Panc1 (cell line): ENCODE measurements around the gene KIF1A. TPM values are rescaled to one million over a fixed set of nuclear protein-coding genes. Genes with fewer than 3 reads are reported as not detected.

ENCODE experiments used
- ATAC-seq: fragments of 200-7000 bp; cut with Tn5 transposase; 2 replicates; pipeline ENCODE4 v1.9.1; 2020; ENCODE audit warnings: mild to moderate bottlenecking, moderate library complexity
- BruUV-seq: library from RNA; stranded (reverse); fragments of 400-500 nt; replicated peaks from 2 replicates; lab custom pipeline; 2021; lab: Mats Ljungman, UMichigan
- CTCF ChIA-PET: fragments of 300-600 bp; sonication (Branson Sonifier 250); formaldehyde crosslinking; loops from one replicate; lab custom pipeline; 2022; ENCODE audit warnings: antibody characterized with exemption; lab: Charles Lee
- POLR2A ChIA-PET: fragments of 300-600 bp; sonication (Branson Sonifier 250); formaldehyde crosslinking; loops from one replicate; lab custom pipeline; 2022; ENCODE audit warnings: antibody characterized with exemption; lab: Charles Lee
- DNase-seq: peaks from one replicate; pipeline ENCODE4 v3.0.0-alpha.2; 2010; ENCODE audit warnings: low read depth, low spot score
- H3K27ac ChIP-seq: 2 replicates; pipeline ENCODE4 v1.5.1; 2011; ENCODE audit warnings: mild to moderate bottlenecking, low read length, inconsistent platforms
- H3K27me3 ChIP-seq: fragments of 200-500 bp; sonication (Bioruptor generic); 2 replicates; pipeline ENCODE4 v1.6.0; 2014; ENCODE audit warnings: low read length, inconsistent platforms; ENCODE audit not compliant: control insufficient read depth, insufficient read depth
- H3K36me3 ChIP-seq: fragments of 200-500 bp; sonication (Bioruptor generic); 2 replicates; pipeline ENCODE4 v1.5.1; 2014; ENCODE audit warnings: inconsistent platforms, mild to moderate bottlenecking, low read length, moderate library complexity; ENCODE audit not compliant: control insufficient read depth, insufficient read depth
- H3K4me1 ChIP-seq: 2 replicates; pipeline ENCODE4 v1.5.1; 2011; ENCODE audit warnings: inconsistent platforms, mild to moderate bottlenecking, low read length, moderate library complexity; ENCODE audit not compliant: control insufficient read depth, insufficient read depth
- H3K4me3 ChIP-seq, 2 experiments: 2 replicates each; pipeline ENCODE4 v1.5.1; 2011 to 2012; ENCODE audit warnings: low read depth in 2 of 2, low read length in 2 of 2, mild to moderate bottlenecking in 2 of 2, inconsistent platforms in 1 of 2, moderate library complexity in 1 of 2
- H3K9me3 ChIP-seq: fragments of 200-500 bp; sonication (Bioruptor generic); 2 replicates; pipeline ENCODE4 v1.5.1; 2014; ENCODE audit warnings: low read depth, mild to moderate bottlenecking, inconsistent platforms, low read length, moderate library complexity; ENCODE audit not compliant: control insufficient read depth, insufficient read depth
- POLR2AphosphoS5 ChIP-seq: IDR thresholded peaks from 2 replicates; pipeline ENCODE4 v1.6.1; 2012; ENCODE audit warnings: mild to moderate bottlenecking, low read depth, low read length, moderate library complexity
- SIN3A ChIP-seq: IDR thresholded peaks from 2 replicates; pipeline ENCODE4 v1.6.1; 2012; ENCODE audit warnings: low read depth, mild to moderate bottlenecking, low read length, moderate library complexity, borderline replicate concordance; ENCODE audit not compliant: insufficient read depth
- TCF7L2 ChIP-seq: IDR thresholded peaks from 2 replicates; pipeline ENCODE4 v1.6.1; 2011; ENCODE audit warnings: mild to moderate bottlenecking, low read depth, low read length, inconsistent platforms
- in situ Hi-C: cut with HindIII; loops from 2 replicates; pipeline ENCODE4 v1.10.0; 2016; ENCODE audit warnings: low sequenced_read_pairs, low pct_unique_long_range_greater_than_20kb
- intact Hi-C: fragments of 100-400 bp; cut with micrococcal nuclease; formaldehyde crosslinking; loops from one replicate; pipeline ENCODE4 v1.10.0; 2022; ENCODE audit not compliant: unreplicated experiment
- total RNA-seq: library from RNA; stranded (reverse); gene quantifications from one replicate; pipeline ENCODE4 v1.2.1, GENCODE V29; 2021; ENCODE audit not compliant: unreplicated experiment
- TF ChIP-seq, protein P1 (sequence below): fragments of 450-650 bp; IDR thresholded peaks from 2 replicates; pipeline ENCODE4 v1.5.1; 2017; ENCODE audit warnings: mild to moderate bottlenecking
- TF ChIP-seq, protein P2 (sequence below), 2 experiments: IDR thresholded peaks; 2 replicates each; pipeline ENCODE4 v1.6.1; 2011 to 2012; ENCODE audit warnings: low read depth in 2 of 2, control low read depth in 1 of 2, low read length in 1 of 2, mild to moderate bottlenecking in 1 of 2, moderate library complexity in 1 of 2; ENCODE audit not compliant: insufficient read depth in 1 of 2

KIF1A gene
- total RNA-seq, 1 experiment from 2014 or later: 132 TPM

DNA sequence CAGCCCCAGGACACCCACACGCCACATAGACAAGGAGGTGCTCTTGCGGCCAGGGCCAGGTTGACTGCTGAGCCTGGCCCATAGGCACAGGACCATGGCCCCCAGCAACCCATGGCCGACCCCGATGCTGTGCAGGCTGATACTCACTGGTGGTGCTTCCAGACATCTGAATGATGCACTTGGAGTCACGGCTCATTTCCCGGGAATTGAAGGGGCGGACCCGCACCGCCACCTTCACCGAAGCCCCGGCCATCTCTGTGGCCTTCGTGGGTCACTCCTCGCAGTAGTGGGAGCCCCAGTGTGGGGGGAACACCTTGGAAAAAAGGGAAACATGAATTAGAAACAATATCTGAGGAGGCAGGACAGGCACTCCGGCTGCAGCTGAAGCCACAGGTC, 22.5 kb downstream of the KIF1A start:
- no peak overlapping the region for H3K4me3 ChIP-seq
- H3K36me3 ChIP-seq: no peaks in the 10 kb centered on the region; the same call in none of the 2 replicates
- CTCF ChIA-PET: no interaction called here
- 0 out of 2 replicates have a peak, but pooled peaks cover 2% of the 10 kb centered on the region for H3K9me3 ChIP-seq
- in situ Hi-C loops: no loop called here
- POLR2A ChIA-PET: no interaction called here
- DNase-seq: no peak
- H3K4me1 ChIP-seq: no peaks in the 10 kb centered on the region
- H3K27ac ChIP-seq: no peak overlapping the region
- TF ChIP-seq POLR2AphosphoS5 (no peak), SIN3A (no peak), TCF7L2 (no peak)
- TF ChIP-seq, protein P1, sequence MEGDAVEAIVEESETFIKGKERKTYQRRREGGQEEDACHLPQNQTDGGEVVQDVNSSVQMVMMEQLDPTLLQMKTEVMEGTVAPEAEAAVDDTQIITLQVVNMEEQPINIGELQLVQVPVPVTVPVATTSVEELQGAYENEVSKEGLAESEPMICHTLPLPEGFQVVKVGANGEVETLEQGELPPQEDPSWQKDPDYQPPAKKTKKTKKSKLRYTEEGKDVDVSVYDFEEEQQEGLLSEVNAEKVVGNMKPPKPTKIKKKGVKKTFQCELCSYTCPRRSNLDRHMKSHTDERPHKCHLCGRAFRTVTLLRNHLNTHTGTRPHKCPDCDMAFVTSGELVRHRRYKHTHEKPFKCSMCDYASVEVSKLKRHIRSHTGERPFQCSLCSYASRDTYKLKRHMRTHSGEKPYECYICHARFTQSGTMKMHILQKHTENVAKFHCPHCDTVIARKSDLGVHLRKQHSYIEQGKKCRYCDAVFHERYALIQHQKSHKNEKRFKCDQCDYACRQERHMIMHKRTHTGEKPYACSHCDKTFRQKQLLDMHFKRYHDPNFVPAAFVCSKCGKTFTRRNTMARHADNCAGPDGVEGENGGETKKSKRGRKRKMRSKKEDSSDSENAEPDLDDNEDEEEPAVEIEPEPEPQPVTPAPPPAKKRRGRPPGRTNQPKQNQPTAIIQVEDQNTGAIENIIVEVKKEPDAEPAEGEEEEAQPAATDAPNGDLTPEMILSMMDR: no peak
- TF ChIP-seq, protein P2, sequence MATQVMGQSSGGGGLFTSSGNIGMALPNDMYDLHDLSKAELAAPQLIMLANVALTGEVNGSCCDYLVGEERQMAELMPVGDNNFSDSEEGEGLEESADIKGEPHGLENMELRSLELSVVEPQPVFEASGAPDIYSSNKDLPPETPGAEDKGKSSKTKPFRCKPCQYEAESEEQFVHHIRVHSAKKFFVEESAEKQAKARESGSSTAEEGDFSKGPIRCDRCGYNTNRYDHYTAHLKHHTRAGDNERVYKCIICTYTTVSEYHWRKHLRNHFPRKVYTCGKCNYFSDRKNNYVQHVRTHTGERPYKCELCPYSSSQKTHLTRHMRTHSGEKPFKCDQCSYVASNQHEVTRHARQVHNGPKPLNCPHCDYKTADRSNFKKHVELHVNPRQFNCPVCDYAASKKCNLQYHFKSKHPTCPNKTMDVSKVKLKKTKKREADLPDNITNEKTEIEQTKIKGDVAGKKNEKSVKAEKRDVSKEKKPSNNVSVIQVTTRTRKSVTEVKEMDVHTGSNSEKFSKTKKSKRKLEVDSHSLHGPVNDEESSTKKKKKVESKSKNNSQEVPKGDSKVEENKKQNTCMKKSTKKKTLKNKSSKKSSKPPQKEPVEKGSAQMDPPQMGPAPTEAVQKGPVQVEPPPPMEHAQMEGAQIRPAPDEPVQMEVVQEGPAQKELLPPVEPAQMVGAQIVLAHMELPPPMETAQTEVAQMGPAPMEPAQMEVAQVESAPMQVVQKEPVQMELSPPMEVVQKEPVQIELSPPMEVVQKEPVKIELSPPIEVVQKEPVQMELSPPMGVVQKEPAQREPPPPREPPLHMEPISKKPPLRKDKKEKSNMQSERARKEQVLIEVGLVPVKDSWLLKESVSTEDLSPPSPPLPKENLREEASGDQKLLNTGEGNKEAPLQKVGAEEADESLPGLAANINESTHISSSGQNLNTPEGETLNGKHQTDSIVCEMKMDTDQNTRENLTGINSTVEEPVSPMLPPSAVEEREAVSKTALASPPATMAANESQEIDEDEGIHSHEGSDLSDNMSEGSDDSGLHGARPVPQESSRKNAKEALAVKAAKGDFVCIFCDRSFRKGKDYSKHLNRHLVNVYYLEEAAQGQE (IDR thresholded peaks at IDR 0.05; ENCODE audit: insufficient read depth in 1 of 2, low read depth in 2 of 2, low read length in 1 of 2): no peak
- BruUV-seq: no TSS peak
- intact Hi-C loops: no loop called here
- no peaks in the 10 kb centered on the region for H3K27me3 ChIP-seq
- ATAC-seq: no peak

DNA sequence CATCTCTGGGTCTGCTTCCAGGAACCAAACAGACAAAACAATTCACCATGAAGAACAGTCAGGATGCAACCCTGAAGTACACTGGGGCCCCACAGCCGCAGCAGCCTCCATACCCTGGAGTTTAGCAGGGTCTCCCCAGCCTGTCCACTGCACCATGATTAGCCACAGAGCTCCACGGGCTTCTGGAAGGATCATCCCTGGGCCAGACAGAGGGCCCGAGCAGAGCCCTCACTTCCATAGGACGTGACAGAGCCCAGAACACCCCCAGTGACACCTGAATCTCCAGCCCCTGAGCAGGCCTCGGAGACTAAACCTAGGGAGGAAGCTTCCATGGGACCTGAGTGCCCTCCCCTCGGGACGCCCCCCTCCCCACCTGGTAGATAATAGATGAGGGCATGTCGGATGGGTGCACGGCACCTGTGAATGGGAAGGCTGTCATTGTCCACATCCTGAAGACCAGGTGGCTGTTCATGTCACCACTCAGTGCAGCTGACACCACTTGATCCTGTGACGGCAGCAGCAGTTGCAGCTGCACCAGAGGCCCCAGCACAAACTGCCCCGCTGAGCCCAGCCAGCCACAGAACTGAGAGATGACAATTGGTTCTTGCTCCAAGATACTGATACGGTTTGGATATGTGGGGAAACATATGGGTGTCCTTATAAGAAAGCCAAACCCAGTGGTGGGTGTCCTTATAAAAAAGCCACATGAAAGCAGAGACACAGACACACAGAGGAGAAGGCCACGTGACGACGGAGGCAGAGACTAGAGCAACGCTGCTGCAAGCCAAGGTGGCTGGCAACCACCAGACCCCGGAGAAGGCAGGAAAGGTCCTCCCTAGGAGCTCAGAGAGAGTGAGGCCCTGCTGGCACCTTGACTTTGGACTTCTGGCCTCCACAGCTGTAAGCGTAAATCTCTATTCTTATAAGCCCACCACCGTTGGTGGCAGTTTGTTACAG, 23.2 kb downstream of the KIF1A start:
- Histone ChIP-seq H3K4me3 (no peak overlapping the region), H3K4me1 (no peaks in the 10 kb centered on the region), H3K9me3 (0 out of 2 replicates have a peak, but pooled peaks cover 2% of the 10 kb centered on the region), H3K27me3 (no peaks in the 10 kb centered on the region), H3K27ac (no peak overlapping the region), H3K36me3 (no peaks in the 10 kb centered on the region; the same call in none of the 2 replicates)
- TF ChIP-seq TCF7L2 (no peak), POLR2AphosphoS5 (no peak), SIN3A (no peak)
- TF ChIP-seq, protein P1: no peak
- TF ChIP-seq, protein P2 (IDR thresholded peaks at IDR 0.05; ENCODE audit: insufficient read depth in 1 of 2, low read depth in 2 of 2, low read length in 1 of 2): no peak
- DNase-seq: no peak
- ChIA-PET CTCF (no interaction called here), POLR2A (no interaction called here)
- in situ Hi-C loops (no loop called here), intact Hi-C loops (no loop called here)
- ATAC-seq: no peak
- BruUV-seq: no TSS peak
